Camera-type eye (tissue), 1 donor: ENCODE measurements around the gene NDC1. TPM values are rescaled to one million over a fixed set of nuclear protein-coding genes. Genes with fewer than 3 reads are reported as not detected.

ENCODE experiments used
- total RNA-seq: library from RNA; depleted of rRNA; stranded (reverse); fragments of >200 nt; gene quantifications from one replicate; pipeline ENCODE4 v1.2.3, GENCODE V29; 2014

NDC1 gene
- total RNA-seq, result 27.8 TPM

GRCh38 chr1:53837924-53838653, at the start of gene NDC1:
NDC1 (minus strand) TSS chr1:53838296; CDS start chr1:53838261, 35 bp downstream.

GRCh38 chr1:53739109-53739681, 98.9 kb downstream of the NDC1 start, which contains the start of gene GLIS1:
GLIS1 (minus strand) TSS chr1:53739164; CDS start chr1:53738064, 1,100 bp downstream.

Other genes starting within 250 kb of the NDC1 start
- gene GLIS1, start 99.1 kb downstream of the NDC1 start, total RNA-seq, result 0.71 TPM
- gene YIPF1, start 51.5 kb upstream of the NDC1 start, total RNA-seq, result 18.6 TPM
- not detected for gene DIO1, start 55.9 kb upstream of the NDC1 start, total RNA-seq
- 37.8 TPM for gene IFT25, start 107.4 kb upstream of the NDC1 start, total RNA-seq
- gene LRRC42, start 108.1 kb upstream of the NDC1 start, total RNA-seq, result 29.5 TPM
- not detected for gene LDLRAD1, start 179.9 kb upstream of the NDC1 start, total RNA-seq
- 174 TPM for gene TMEM59, start 214.9 kb upstream of the NDC1 start, total RNA-seq
- gene TCEANC2, start 215.3 kb upstream of the NDC1 start, total RNA-seq, result 7.1 TPM